GM23248 (cell line): Measurements from ENCODE around the gene RAD51B. TPM values are rescaled to one million over a fixed set of nuclear protein-coding genes. Genes with fewer than 3 reads are reported as not detected.

Source experiments
- DNase-seq: peaks from one replicate; pipeline ENCODE4 v3.0.0-alpha.2; 2015
- H2AFZ ChIP-seq: fragments of 200-600 bp; sonication (generic); 2 replicates; pipeline ENCODE4 v1.6.1; 2016; ENCODE audit warnings: antibody characterized with exemption
- H3F3A ChIP-seq: fragments of 200-600 bp; sonication (generic); 2 replicates; pipeline ENCODE4 v1.6.1; 2016; ENCODE audit warnings: mild to moderate bottlenecking, antibody characterized with exemption, mixed run types; ENCODE audit not compliant: insufficient read depth
- H3K27ac ChIP-seq: fragments of 200-600 bp; sonication (generic); 2 replicates; pipeline ENCODE4 v1.5.1; 2016; ENCODE audit warnings: mild to moderate bottlenecking
- H3K27me3 ChIP-seq: fragments of 200-600 bp; sonication (generic); replicated peaks from 2 replicates; pipeline ENCODE4 v1.6.1; 2016; ENCODE audit warnings: mild to moderate bottlenecking; ENCODE audit not compliant: insufficient read depth
- H3K36me3 ChIP-seq: fragments of 200-600 bp; sonication (generic); 2 replicates; pipeline ENCODE4 v1.6.1; 2016; ENCODE audit warnings: low read depth, mild to moderate bottlenecking
- H3K4me1 ChIP-seq: fragments of 200-600 bp; sonication (generic); 2 replicates; pipeline ENCODE4 v1.6.1; 2016; ENCODE audit warnings: mild to moderate bottlenecking; ENCODE audit not compliant: insufficient read depth
- H3K4me2 ChIP-seq: fragments of 200-600 bp; sonication (generic); one replicate; pipeline ENCODE4 v1.6.1; 2016; ENCODE audit warnings: mild to moderate bottlenecking; ENCODE audit not compliant: unreplicated experiment
- H3K4me3 ChIP-seq: fragments of 200-600 bp; sonication (generic); 2 replicates; pipeline ENCODE4 v1.5.1; 2016; ENCODE audit warnings: mild to moderate bottlenecking
- H3K79me2 ChIP-seq: fragments of 200-600 bp; sonication (generic); 2 replicates; pipeline ENCODE4 v1.6.1; 2016; ENCODE audit warnings: mild to moderate bottlenecking; ENCODE audit not compliant: insufficient read depth
- H3K9ac ChIP-seq: fragments of 200-600 bp; sonication (generic); 2 replicates; pipeline ENCODE4 v1.6.1; 2016; ENCODE audit warnings: mild to moderate bottlenecking
- H3K9me2 ChIP-seq: fragments of 200-600 bp; sonication (generic); 2 replicates; pipeline ENCODE4 v1.6.1; 2016; ENCODE audit warnings: mixed run types, mild to moderate bottlenecking, moderate library complexity; ENCODE audit not compliant: insufficient read depth
- H3K9me3 ChIP-seq: fragments of 200-600 bp; sonication (generic); one replicate; pipeline ENCODE4 v1.6.1; 2017; ENCODE audit warnings: low read depth
- H4K20me1 ChIP-seq: fragments of 200-600 bp; sonication (generic); 2 replicates; pipeline ENCODE4 v1.6.0; 2016; ENCODE audit not compliant: insufficient read depth
- EZH2 ChIP-seq: fragments of 200-600 bp; sonication (generic); IDR thresholded peaks from 2 replicates; pipeline ENCODE4 v1.6.1; 2018; ENCODE audit warnings: antibody characterized with exemption, mild to moderate bottlenecking; ENCODE audit not compliant: insufficient read depth, poor library complexity, severe bottlenecking
- EZH2phosphoT487 ChIP-seq: fragments of 200-600 bp; sonication (generic); IDR thresholded peaks from 2 replicates; pipeline ENCODE4 v1.6.1; 2018; ENCODE audit warnings: antibody characterized with exemption, moderate library complexity, mild to moderate bottlenecking, low read depth; ENCODE audit not compliant: insufficient read depth
- WGBS, 2 experiments: methylation state at CpG; one replicate each; pipeline ENCODE4 v1.1.6; 2015 to 2017; ENCODE audit warnings: low lambda C conversion rate in 2 of 2, low coverage in 1 of 2; ENCODE audit errors: missing lambda C conversion rate in 2 of 2; 5-methylcytosine and 5-hydroxymethylcytosine counted together
- in situ Hi-C: fragments of 300-500 bp; cut with MboI; formaldehyde crosslinking; loops from 2 replicates; pipeline ENCODE4 v1.15.0; 2020
- polyA plus RNA-seq: library from polyadenylated mRNA; unstranded; fragments of >200 nt; fragmentation: Nextera tagmentation; extraction: Ambion mirVana; gene quantifications from 2 replicates; pipeline ENCODE4 v1.2.1, GENCODE V29; 2016
- total RNA-seq: library from RNA; depleted of rRNA; stranded (reverse); fragments of >200 nt; shearing (Covaris generic); gene quantifications from 2 replicates; pipeline ENCODE4 v1.2.3, GENCODE V29; 2014

The RAD51B gene
- total and polyA plus RNA-seq, 2 experiments from 2014 or later: 4.0 to 8.8 TPM

- Histone ChIP-seq H3K4me3 (no peak overlapping the region), H2AFZ (no peak overlapping the region), H3K4me1 (peaks cover 7% of the 10 kb centered on the region; the same call in 1 of the 2 replicates), H3K36me3 (no peaks in the 10 kb centered on the region), H3K9ac (no peak overlapping the region), H3F3A (no peaks in the 10 kb centered on the region), H3K79me2 (no peaks in the 10 kb centered on the region), H3K4me2 (no peak overlapping the region), H4K20me1 (no peaks in the 10 kb centered on the region), H3K9me2 (no peaks in the 10 kb centered on the region), H3K27me3 (no peaks in the 10 kb centered on the region), H3K9me3 (no peaks in the 10 kb centered on the region), H3K27ac (no peak overlapping the region)
- no peak for DNase-seq
- 80 to 85% methylated on average over 3 of the region's 3 CpGs for WGBS, 2 experiments
- in situ Hi-C loops: no loop called here
- TF ChIP-seq EZH2 (no peak), EZH2phosphoT487 (no peak)
These were observed 804.2 kb downstream of the RAD51B start for GRCh38 chr14:68623826-68624225.

- TF ChIP-seq EZH2: no peak
- no peak for TF ChIP-seq EZH2phosphoT487
- WGBS, 2 experiments: 86 to 88% methylated on average over 11 of the region's 11 CpGs
- Histone ChIP-seq H3K9ac (no peak overlapping the region), H3K36me3 (no peaks in the 10 kb centered on the region), H3K4me1 (peaks cover 7% of the 10 kb centered on the region; the same call in 1 of the 2 replicates), H4K20me1 (no peaks in the 10 kb centered on the region), H2AFZ (no peak overlapping the region), H3K27ac (no peak overlapping the region), H3F3A (no peaks in the 10 kb centered on the region), H3K4me2 (no peak overlapping the region), H3K27me3 (no peaks in the 10 kb centered on the region), H3K79me2 (no peaks in the 10 kb centered on the region), H3K4me3 (no peak overlapping the region), H3K9me3 (no peaks in the 10 kb centered on the region), H3K9me2 (no peaks in the 10 kb centered on the region)
- DNase-seq: no peak
- in situ Hi-C loops: no loop called here
These were observed 805.1 kb downstream of the RAD51B start for GRCh38 chr14:68624541-68625220.

- no peak overlapping the region for H3K4me2 ChIP-seq
- TF ChIP-seq EZH2phosphoT487 (no peak), EZH2 (no peak)
- H3K9ac ChIP-seq: no peak overlapping the region
- H3K4me1 ChIP-seq: no peaks in the 10 kb centered on the region
- no peak for DNase-seq
- 71% methylated on average over 7 of the region's 7 CpGs for WGBS, 2 experiments
- no peaks in the 10 kb centered on the region for H3K79me2 ChIP-seq
- H3K27ac ChIP-seq: no peak overlapping the region
- H3K9me2 ChIP-seq: no peaks in the 10 kb centered on the region
- H2AFZ ChIP-seq: no peak overlapping the region
- no peaks in the 10 kb centered on the region for H3F3A ChIP-seq
- no peaks in the 10 kb centered on the region for H3K27me3 ChIP-seq
- no peaks in the 10 kb centered on the region for H3K36me3 ChIP-seq
- no peak overlapping the region for H3K4me3 ChIP-seq
- H3K9me3 ChIP-seq: no peaks in the 10 kb centered on the region
- in situ Hi-C loops: no loop called here
- no peaks in the 10 kb centered on the region for H4K20me1 ChIP-seq
These were observed 805.9 kb downstream of the RAD51B start for GRCh38 chr14:68625366-68626090.

- no peak overlapping the region for H2AFZ ChIP-seq
These were observed 806.8 kb downstream of the RAD51B start for GRCh38 chr14:68626386-68626785.

More at GRCh38 chr14:68626386-68626785, 806.8 kb downstream of the RAD51B start:
- H3F3A ChIP-seq: no peaks in the 10 kb centered on the region
- WGBS, 2 experiments: 14 to 20% methylated on average over 1 of the region's 1 CpG
- TF ChIP-seq EZH2phosphoT487: no peak
- TF ChIP-seq EZH2: no peak
- no peak overlapping the region for H3K4me3 ChIP-seq
- H3K27me3 ChIP-seq: no peaks in the 10 kb centered on the region
- no peaks in the 10 kb centered on the region for H3K9me3 ChIP-seq
- no peaks in the 10 kb centered on the region for H4K20me1 ChIP-seq
- no peak overlapping the region for H3K27ac ChIP-seq
- H3K4me2 ChIP-seq: no peak overlapping the region
- in situ Hi-C loops: no loop called here
- no peaks in the 10 kb centered on the region for H3K4me1 ChIP-seq
- peak; percentile 22 for DNase-seq
- H3K9ac ChIP-seq: no peak overlapping the region
- H3K9me2 ChIP-seq: no peaks in the 10 kb centered on the region
- H3K79me2 ChIP-seq: no peaks in the 10 kb centered on the region
- H3K36me3 ChIP-seq: no peaks in the 10 kb centered on the region
